OCI-LY1 (cell line): ENCODE data around the gene PTPRN2.
A peak's percentile ranks its signal among the peaks of the same experiment; 100 is the strongest.

Experiments used
- H2AFZ ChIP-seq: fragments of 200-600 bp; sonication (generic), shearing (Covaris generic); 2 replicates; pipeline ENCODE4 v1.6.0; 2014; ENCODE audit warnings: antibody characterized with exemption, mild to moderate bottlenecking, low read length
- H3F3A ChIP-seq: fragments of 200-600 bp; sonication (generic), shearing (Covaris generic); 2 replicates; pipeline ENCODE4 v1.6.0; 2014; ENCODE audit warnings: mild to moderate bottlenecking, antibody characterized with exemption, low read length, moderate library complexity; ENCODE audit not compliant: insufficient read depth
- H3K27ac ChIP-seq: fragments of 200-600 bp; sonication (generic); 2 replicates; pipeline ENCODE4 v1.5.1; 2014; ENCODE audit warnings: low read length, mixed run types, mild to moderate bottlenecking, low read depth; ENCODE audit not compliant: poor library complexity, severe bottlenecking
- H3K27me3 ChIP-seq: fragments of 200-600 bp; sonication (generic); 2 replicates; pipeline ENCODE4 v1.6.0; 2014; ENCODE audit warnings: antibody characterized with exemption, mild to moderate bottlenecking, low read length, moderate library complexity; ENCODE audit not compliant: insufficient read depth
- H3K36me3 ChIP-seq: fragments of 200-600 bp; sonication (generic); 2 replicates; pipeline ENCODE4 v1.6.1; 2014; ENCODE audit warnings: mild to moderate bottlenecking, antibody characterized with exemption, low read length, moderate library complexity, mixed read lengths; ENCODE audit not compliant: insufficient read depth
- H3K4me1 ChIP-seq: fragments of 200-600 bp; sonication (generic); 2 replicates; pipeline ENCODE4 v1.5.1; 2014; ENCODE audit warnings: mild to moderate bottlenecking, low read length, moderate library complexity; ENCODE audit not compliant: insufficient read depth, severe bottlenecking
- H3K4me2 ChIP-seq: fragments of 200-600 bp; sonication (generic), shearing (Covaris generic); 2 replicates; pipeline ENCODE4 v1.6.1; 2014; ENCODE audit warnings: low read length
- H3K4me3 ChIP-seq: fragments of 200-600 bp; sonication (generic); 2 replicates; pipeline ENCODE4 v1.5.1; 2014; ENCODE audit warnings: low read length, low read depth, mild to moderate bottlenecking, mixed read lengths; ENCODE audit not compliant: poor library complexity, severe bottlenecking
- H3K79me2 ChIP-seq: fragments of 200-600 bp; shearing (Covaris generic); 2 replicates; pipeline ENCODE4 v1.6.1; 2016; ENCODE audit warnings: mixed run types, low read length, mixed read lengths; ENCODE audit not compliant: insufficient read depth
- H3K9ac ChIP-seq: fragments of 200-600 bp; sonication (generic), shearing (Covaris generic); 2 replicates; pipeline ENCODE4 v1.6.1; 2014; ENCODE audit warnings: mild to moderate bottlenecking, low read length, mixed read lengths
- H3K9me2 ChIP-seq: fragments of 200-600 bp; sonication (generic), shearing (Covaris generic); 2 replicates; pipeline ENCODE4 v1.6.1; 2014; ENCODE audit warnings: low read depth, mild to moderate bottlenecking, low read length, mixed read lengths
- H3K9me3 ChIP-seq: fragments of 200-600 bp; shearing (Covaris generic); 2 replicates; pipeline ENCODE4 v1.6.1; 2014; ENCODE audit warnings: low read length, mixed read lengths
- H4K20me1 ChIP-seq: fragments of 200-600 bp; sonication (generic), shearing (Covaris generic); 2 replicates; pipeline ENCODE4 v1.6.0; 2016; ENCODE audit warnings: mild to moderate bottlenecking, low read length; ENCODE audit not compliant: insufficient read depth
- EZH2 ChIP-seq: fragments of 200-600 bp; sonication (generic), shearing (Covaris generic); IDR thresholded peaks from 2 replicates; pipeline ENCODE4 v1.8.0; 2017; ENCODE audit warnings: borderline replicate concordance, mixed run types, mild to moderate bottlenecking, antibody characterized with exemption, low read length, moderate library complexity, mixed read lengths
- TF ChIP-seq, protein P1 (sequence below): fragments of 200-600 bp; sonication (generic), shearing (Covaris generic); IDR thresholded peaks from 2 replicates; pipeline ENCODE4 v1.5.1; 2017; ENCODE audit warnings: mild to moderate bottlenecking, antibody characterized with exemption, low read length, moderate library complexity, mixed read lengths

Gene PTPRN2

DNA sequence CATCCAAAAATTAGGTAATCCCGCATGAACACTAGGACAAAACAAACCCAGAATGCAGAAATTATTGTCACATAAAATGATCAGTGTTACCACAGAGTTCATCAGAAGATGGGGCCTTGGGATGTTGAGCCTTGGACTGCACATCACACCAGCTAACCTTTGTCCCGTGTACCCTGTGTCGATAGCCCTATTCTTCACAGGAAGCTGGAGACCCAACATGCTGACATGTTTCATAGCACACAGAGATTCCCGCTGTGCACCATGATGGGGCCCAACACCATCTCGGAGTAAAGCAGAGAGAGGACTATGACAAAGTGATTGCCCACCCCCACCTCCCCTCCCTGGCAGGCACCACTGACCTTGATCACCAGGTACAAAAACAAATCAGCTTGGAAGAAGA, 4.5 kb downstream of the PTPRN2 start:
- H3K9me2 ChIP-seq, result no peaks in the 10 kb centered on the region
- H3K9me3 ChIP-seq, result peaks cover 17% of the 10 kb centered on the region
- H3K27me3 ChIP-seq, result no peaks in the 10 kb centered on the region
- no peak for TF ChIP-seq EZH2
- TF ChIP-seq, protein P1, sequence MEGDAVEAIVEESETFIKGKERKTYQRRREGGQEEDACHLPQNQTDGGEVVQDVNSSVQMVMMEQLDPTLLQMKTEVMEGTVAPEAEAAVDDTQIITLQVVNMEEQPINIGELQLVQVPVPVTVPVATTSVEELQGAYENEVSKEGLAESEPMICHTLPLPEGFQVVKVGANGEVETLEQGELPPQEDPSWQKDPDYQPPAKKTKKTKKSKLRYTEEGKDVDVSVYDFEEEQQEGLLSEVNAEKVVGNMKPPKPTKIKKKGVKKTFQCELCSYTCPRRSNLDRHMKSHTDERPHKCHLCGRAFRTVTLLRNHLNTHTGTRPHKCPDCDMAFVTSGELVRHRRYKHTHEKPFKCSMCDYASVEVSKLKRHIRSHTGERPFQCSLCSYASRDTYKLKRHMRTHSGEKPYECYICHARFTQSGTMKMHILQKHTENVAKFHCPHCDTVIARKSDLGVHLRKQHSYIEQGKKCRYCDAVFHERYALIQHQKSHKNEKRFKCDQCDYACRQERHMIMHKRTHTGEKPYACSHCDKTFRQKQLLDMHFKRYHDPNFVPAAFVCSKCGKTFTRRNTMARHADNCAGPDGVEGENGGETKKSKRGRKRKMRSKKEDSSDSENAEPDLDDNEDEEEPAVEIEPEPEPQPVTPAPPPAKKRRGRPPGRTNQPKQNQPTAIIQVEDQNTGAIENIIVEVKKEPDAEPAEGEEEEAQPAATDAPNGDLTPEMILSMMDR, result no peak
- H4K20me1 ChIP-seq, result no peaks in the 10 kb centered on the region
- peaks cover 9% of the 10 kb centered on the region for H3K4me1 ChIP-seq
- H3K36me3 ChIP-seq, result no peaks in the 10 kb centered on the region; the same call in 1 of the 2 replicates
- H3K79me2 ChIP-seq, result no peaks in the 10 kb centered on the region
- H3F3A ChIP-seq, result no peaks in the 10 kb centered on the region
- no peak overlapping the region for H3K9ac ChIP-seq
- H2AFZ ChIP-seq, result no peak overlapping the region
- no peak overlapping the region for H3K27ac ChIP-seq
- no peak overlapping the region for H3K4me2 ChIP-seq
- H3K4me3 ChIP-seq, result no peak overlapping the region

DNA sequence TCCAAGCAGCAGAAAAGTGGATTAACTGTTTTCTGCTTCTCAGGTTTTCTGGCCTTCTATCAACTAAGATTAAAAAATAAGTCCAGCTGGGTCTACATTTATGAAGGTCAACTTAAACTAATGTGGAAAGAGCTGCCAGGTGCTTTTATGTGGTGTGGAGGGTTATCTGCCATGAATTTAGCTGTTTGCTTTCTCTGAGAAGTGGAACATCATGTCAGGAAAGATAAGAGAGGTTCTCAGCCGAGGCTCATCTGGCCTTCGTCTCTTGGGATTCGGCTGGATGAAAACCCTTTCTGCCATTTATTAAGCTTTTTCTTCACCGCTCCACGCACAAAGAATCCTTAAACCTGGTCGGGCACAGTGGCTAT, 5.5 kb downstream of the PTPRN2 start:
- Histone ChIP-seq H4K20me1 (no peaks in the 10 kb centered on the region), H3K9me2 (no peaks in the 10 kb centered on the region), H3K4me2 (no peak overlapping the region), H3K9me3 (peaks cover 17% of the 10 kb centered on the region), H3K27me3 (no peaks in the 10 kb centered on the region), H3K4me3 (no peak overlapping the region), H3K27ac (no peak overlapping the region), H3K36me3 (no peaks in the 10 kb centered on the region; the same call in 1 of the 2 replicates), H2AFZ (no peak overlapping the region), H3F3A (no peaks in the 10 kb centered on the region), H3K79me2 (no peaks in the 10 kb centered on the region), H3K9ac (no peak overlapping the region), H3K4me1 (peaks cover 9% of the 10 kb centered on the region)
- TF ChIP-seq EZH2, result no peak
- TF ChIP-seq, protein P1, result no peak

DNA sequence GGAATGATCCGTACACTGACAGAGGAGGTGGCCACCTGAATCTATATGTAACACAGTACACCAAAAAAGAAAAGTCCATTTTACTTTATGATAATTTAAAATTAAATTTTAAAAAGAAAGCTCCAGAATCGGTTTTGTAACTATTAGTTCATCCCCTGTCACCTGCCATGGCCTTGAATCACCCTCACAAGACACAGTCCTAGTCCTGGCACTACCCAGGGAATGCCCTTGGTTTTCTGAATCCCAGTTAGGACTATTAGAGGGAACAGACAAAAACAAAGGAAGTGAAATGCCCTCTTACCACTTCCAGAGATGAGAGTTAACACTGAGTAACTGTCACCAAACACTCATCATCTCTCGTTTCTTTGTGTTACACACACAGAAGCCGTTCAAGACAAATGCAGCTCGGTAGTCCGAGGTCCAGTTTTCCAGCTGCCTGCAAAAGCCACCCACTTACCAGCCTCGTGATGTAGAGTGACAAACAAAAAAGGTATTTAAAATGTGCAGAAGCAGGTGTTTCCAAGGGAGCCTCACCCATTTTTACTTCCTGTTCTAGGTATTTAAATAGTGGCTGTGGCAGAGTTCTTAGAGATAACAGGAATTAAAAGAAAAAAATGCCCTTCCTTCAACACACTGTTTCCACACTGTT, 6.1 kb downstream of the PTPRN2 start:
- Histone ChIP-seq H4K20me1 (no peaks in the 10 kb centered on the region), H3K4me3 (no peak overlapping the region), H3K4me2 (peak overlapping the region; percentile 26; the same call in 1 of the 2 replicates), H2AFZ (no peak overlapping the region), H3K79me2 (no peaks in the 10 kb centered on the region), H3K27me3 (no peaks in the 10 kb centered on the region), H3K36me3 (no peaks in the 10 kb centered on the region; the same call in 1 of the 2 replicates), H3K9me3 (peaks cover 17% of the 10 kb centered on the region), H3K9ac (no peak overlapping the region), H3K4me1 (peaks cover 10% of the 10 kb centered on the region), H3K9me2 (no peaks in the 10 kb centered on the region), H3K27ac (no peak overlapping the region), H3F3A (no peaks in the 10 kb centered on the region)
- TF ChIP-seq, protein P1, result no peak
- no peak for TF ChIP-seq EZH2
